Peyer's patch (tissue), 4 donors: ENCODE data around the gene PFKFB3. TPM values are rescaled to one million over a fixed set of nuclear protein-coding genes. Genes with fewer than 3 reads are reported as not detected.
A peak's percentile ranks its signal among the peaks of the same experiment; 100 is the strongest.
"Not testable (repeated sequence)": the region's sequence is repeated elsewhere in the genome, so short reads cannot be mapped to it uniquely, and the experiment has no call there.

ENCODE experiments used
- DNase-seq, 3 donors: peaks; one replicate each; pipeline ENCODE4 v3.0.0-alpha.2; 2017 to 2019
- H3K27ac ChIP-seq, 4 donors: fragments of 200-600 bp; sonication (generic); one replicate each; pipeline ENCODE4 v1.5.1; 2016 to 2019
- H3K27me3 ChIP-seq, 2 donors: fragments of 200-600 bp; sonication (generic); one replicate each; pipeline ENCODE4 v1.5.1; 2019
- H3K36me3 ChIP-seq, 3 donors: fragments of 200-600 bp; sonication (generic); one replicate each; pipeline ENCODE4 v1.5.1; 2016 to 2019
- H3K4me1 ChIP-seq, 4 donors: fragments of 200-600 bp; sonication (generic); one replicate each; pipeline ENCODE4 v1.5.1; 2016 to 2019
- H3K4me3 ChIP-seq, 4 donors: fragments of 200-600 bp; sonication (generic); 1 replicate in 3 of 4; 2 replicates in 1 of 4; pipeline ENCODE4 v1.5.1; 2016 to 2019; ENCODE audit warnings: mild to moderate bottlenecking in 1 of 4
- H3K9me3 ChIP-seq, 4 donors: fragments of 200-600 bp; sonication (generic); one replicate each; pipeline ENCODE4 v1.5.1; 2016 to 2019; ENCODE audit warnings: mild to moderate bottlenecking in 1 of 4
- POLR2A ChIP-seq, 2 donors: fragments of 450-650 bp; IDR thresholded peaks; one replicate each; pipeline ENCODE4 v1.5.1; 2017; ENCODE audit warnings: antibody characterized with exemption in 2 of 2, mild to moderate bottlenecking in 2 of 2, moderate library complexity in 2 of 2
- total RNA-seq, 4 donors: library from RNA; depleted of rRNA; stranded (reverse); fragments of >200 nt; gene quantifications; one replicate each; pipeline ENCODE4 v1.1.0, GENCODE V29; 2016
- TF ChIP-seq, protein P1 (sequence below), 6 experiments: fragments of 450-650 bp in 4 of 6; fragments of 200-600 bp in 2 of 6; sonication (generic) in 1 of 6; IDR thresholded peaks; one replicate each; pipeline ENCODE4 v1.5.1; 2017 to 2019; ENCODE audit warnings: antibody characterized with exemption in 6 of 6, mild to moderate bottlenecking in 3 of 6, moderate library complexity in 1 of 6

PFKFB3 gene
- total RNA-seq, 4 donors from 2014 or later: 15.2 to 85.0 (median 36.6) TPM

DNA sequence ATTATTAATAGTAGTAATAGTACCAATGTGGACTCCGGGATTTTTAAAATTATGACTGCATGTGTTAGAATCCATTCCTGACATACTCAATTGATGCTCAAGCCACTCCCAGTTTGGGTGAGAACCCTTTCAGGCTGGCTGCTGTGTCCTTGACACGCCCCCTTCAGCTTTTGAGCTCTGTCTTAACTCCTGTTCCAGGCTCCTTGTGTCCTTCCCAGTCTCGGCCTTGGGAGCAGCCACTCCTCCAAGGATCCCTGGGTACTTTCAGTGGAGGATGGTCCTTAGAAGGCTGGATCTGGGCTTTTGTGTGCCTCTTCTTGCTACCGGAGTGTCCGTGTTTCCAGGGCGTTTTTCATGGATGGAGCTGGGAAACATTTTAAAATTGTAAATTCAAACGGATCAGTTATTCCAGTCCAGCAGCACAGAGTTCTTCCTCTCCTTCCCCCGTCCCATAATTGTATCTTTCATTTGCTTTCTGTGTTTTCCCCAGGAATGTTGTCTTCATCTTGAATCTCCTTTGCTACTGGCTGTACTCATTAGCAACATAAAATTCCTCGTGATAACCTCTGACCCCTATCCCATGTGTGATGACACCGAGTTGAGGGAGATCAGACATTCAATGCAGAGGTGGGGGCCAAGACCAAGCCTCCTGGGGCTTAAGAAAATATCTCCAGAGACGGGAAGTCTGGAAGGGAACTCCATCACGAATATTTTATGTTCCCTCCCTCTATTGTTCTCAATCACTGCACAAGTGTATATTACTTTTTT, 40.0 kb upstream of the PFKFB3 start:
- no peaks in the 10 kb centered on the region for H3K27me3 ChIP-seq
- DNase-seq: no peak
- H3K4me3 ChIP-seq: peak overlapping the region; percentile 50 to 70 (median 58)
- H3K27ac ChIP-seq: peak overlapping the region; percentile 84 to 98 (median 90)
- peaks cover 0 to 22% (median 4%) of the 10 kb centered on the region in 4 donors for H3K4me1 ChIP-seq
- TF ChIP-seq, protein P1, sequence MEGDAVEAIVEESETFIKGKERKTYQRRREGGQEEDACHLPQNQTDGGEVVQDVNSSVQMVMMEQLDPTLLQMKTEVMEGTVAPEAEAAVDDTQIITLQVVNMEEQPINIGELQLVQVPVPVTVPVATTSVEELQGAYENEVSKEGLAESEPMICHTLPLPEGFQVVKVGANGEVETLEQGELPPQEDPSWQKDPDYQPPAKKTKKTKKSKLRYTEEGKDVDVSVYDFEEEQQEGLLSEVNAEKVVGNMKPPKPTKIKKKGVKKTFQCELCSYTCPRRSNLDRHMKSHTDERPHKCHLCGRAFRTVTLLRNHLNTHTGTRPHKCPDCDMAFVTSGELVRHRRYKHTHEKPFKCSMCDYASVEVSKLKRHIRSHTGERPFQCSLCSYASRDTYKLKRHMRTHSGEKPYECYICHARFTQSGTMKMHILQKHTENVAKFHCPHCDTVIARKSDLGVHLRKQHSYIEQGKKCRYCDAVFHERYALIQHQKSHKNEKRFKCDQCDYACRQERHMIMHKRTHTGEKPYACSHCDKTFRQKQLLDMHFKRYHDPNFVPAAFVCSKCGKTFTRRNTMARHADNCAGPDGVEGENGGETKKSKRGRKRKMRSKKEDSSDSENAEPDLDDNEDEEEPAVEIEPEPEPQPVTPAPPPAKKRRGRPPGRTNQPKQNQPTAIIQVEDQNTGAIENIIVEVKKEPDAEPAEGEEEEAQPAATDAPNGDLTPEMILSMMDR (IDR thresholded peaks at IDR 0.05): no peak
- TF ChIP-seq POLR2A (IDR thresholded peaks at IDR 0.05): no peak
- no peaks in the 10 kb centered on the region for H3K9me3 ChIP-seq
- no peaks in the 10 kb centered on the region for H3K36me3 ChIP-seq

DNA sequence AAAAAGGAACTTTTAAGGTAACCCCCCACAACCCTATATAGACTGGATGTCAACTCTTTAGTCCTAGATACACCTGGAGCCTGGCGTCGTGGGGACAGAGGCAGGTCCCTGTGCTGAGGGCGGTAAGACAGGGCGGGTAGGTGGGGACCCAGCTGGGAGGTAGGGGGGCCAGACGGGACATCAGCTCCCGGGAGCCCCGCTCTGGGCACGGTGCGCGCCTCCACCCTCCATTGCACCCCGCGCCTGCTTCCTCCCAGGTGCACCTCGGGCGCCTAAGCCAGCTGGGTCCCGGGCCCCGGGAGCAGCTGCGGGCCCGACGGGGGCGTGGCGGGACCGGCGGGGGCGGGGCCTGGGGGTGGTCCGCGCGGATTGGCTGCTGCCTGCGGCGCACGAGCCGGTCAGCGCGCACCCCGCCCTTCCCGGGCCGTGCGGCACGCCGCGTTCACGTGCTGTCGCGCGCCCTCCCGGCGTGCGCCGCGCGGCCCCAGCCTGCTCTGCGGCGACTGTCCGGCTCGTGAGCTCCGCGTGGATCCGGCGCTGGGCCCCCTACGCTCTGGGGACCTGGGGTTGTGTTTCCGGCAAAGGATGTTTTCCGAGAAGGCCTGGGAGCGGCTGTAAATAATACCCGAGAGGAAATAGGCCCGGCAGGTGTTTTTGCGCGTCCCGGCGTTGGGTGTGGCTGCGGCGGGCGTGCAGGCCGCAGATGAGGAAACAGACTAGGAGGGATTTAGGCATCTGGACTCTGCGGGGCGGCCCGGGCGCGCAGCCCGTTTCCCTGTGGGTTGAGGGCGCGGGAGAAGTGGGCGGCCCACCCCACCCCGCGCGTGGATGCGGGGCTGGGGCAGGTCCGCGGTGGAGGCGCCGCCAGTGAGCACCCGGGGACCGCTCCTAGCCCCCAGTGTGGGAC, 39.1 kb upstream of the PFKFB3 start:
- H3K4me3 ChIP-seq: peak overlapping the region; percentile 50 to 70 (median 58)

DNA sequence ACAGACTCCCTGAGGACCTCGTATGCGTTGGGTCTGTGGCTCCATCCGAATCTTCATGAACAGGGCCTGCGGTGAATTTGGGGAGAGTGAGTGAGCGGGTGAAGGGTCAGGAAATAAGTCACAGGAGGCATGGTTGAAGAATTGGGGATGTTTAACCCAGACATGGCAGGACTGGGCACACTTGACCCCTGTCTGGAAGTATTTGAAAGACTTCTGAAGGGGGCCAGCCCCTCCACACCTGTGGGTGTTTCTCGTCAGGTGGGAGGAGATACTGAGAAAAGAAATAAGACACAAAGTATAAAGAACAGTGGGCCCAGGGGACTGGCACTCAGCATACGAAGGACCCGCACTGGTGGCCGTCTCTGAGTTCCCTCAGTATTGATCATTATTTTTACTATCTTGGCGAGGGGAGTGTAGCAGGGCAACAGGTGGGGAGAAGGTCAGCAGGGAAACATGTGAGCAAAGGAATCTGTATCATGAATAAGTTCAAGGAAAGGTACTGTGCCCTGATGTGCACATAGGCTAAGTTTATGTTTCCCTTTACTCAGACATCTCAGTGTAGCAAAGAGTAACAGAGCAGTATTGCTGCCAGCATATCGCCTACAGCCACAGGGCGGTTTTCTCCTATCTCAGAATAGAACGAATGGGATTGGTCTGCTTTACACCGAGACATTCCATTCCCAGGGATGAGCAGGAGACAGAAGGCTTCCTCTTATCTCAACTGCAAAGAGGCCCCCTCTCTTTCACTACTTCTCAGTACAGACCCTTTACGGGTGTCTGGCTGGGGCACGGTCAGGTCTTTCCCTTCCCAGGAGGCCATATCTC, 38.2 kb upstream of the PFKFB3 start:
- TF ChIP-seq, protein P1 (IDR thresholded peaks at IDR 0.05): no peak
- TF ChIP-seq POLR2A (IDR thresholded peaks at IDR 0.05): no peak
- H3K27ac ChIP-seq: peak overlapping the region; percentile 84 to 98 (median 90)
- DNase-seq: no peak
- no peaks in the 10 kb centered on the region for H3K9me3 ChIP-seq
- no peaks in the 10 kb centered on the region for H3K36me3 ChIP-seq
- H3K4me3 ChIP-seq: peak overlapping the region; percentile 50 to 70 (median 58)
- H3K27me3 ChIP-seq: no peaks in the 10 kb centered on the region
- peaks cover 0 to 22% (median 4%) of the 10 kb centered on the region in 4 donors for H3K4me1 ChIP-seq

More for the DNA sequence above, 39.1 kb upstream of the PFKFB3 start:
- H3K36me3 ChIP-seq: no peaks in the 10 kb centered on the region
- no peaks in the 10 kb centered on the region for H3K9me3 ChIP-seq
- peak overlapping the region; percentile 84 to 98 (median 90) for H3K27ac ChIP-seq
- H3K4me1 ChIP-seq: peaks cover 0 to 22% (median 4%) of the 10 kb centered on the region in 4 donors
- DNase-seq: peak; percentile 88 to 97 (median 95)
- TF ChIP-seq, protein P1 (IDR thresholded peaks at IDR 0.05): no peak
- peak; percentile 49 to 58 for TF ChIP-seq POLR2A (IDR thresholded peaks at IDR 0.05)
- no peaks in the 10 kb centered on the region for H3K27me3 ChIP-seq

DNA sequence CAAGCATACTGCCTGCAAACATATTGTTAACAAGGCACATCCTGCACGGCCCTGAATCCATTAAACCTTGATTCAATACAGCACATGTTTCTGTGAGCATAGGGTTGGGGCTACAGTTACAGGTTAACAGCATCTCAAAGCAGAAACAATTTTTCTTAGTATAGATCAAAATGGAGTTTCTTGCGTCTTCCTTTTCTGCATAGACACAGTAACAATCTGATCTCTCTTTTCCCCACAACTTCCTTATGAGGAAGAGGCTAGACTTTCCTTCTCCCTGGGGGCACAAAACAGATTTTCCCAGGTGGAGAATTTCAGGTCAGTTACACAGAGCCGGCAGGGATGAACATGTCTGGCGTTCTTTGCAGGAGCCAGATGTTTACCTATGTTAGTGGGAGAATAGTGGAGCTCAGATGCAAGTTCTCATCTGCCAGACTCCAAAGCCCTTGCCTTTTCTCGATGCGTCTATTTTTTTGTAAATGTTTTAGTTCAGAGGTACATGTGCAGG, 37.5 kb upstream of the PFKFB3 start:
- peaks cover 2 to 24% (median 5%) of the 10 kb centered on the region in 4 donors for H3K4me1 ChIP-seq
- no peaks in the 10 kb centered on the region for H3K27me3 ChIP-seq
- H3K9me3 ChIP-seq: no peaks in the 10 kb centered on the region
- peak overlapping the region in 3 of 4 donors; percentile 84 to 98 (median 91) for H3K27ac ChIP-seq
- TF ChIP-seq, protein P1 (IDR thresholded peaks at IDR 0.05): no peak
- no peak for TF ChIP-seq POLR2A (IDR thresholded peaks at IDR 0.05)
- H3K36me3 ChIP-seq: no peaks in the 10 kb centered on the region
- no peak overlapping the region for H3K4me3 ChIP-seq
- DNase-seq: no peak

DNA sequence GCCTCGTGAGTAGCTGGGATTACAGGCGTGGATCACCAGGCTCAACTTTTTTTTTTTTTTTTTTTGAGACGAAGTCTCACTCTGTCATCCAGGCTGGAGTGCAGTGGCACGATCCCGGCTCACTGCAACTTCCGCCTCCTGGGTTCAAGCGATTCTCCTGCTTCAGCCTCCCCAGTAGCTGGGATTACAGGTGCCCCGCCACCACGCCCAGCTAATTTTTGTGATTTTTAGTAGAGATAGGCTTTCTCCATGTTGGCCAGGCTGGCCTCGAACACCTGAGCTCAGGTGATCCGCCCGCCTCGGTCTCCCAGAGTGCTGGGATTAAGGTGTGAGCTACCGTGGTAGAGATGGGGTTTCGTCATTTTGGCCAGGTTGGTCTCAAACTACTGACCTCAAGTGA, 36.8 kb upstream of the PFKFB3 start:
- H3K27ac ChIP-seq, H3K9me3 ChIP-seq, H3K27me3 ChIP-seq, H3K36me3 ChIP-seq, DNase-seq, H3K4me3 ChIP-seq: not testable (repeated sequence)
- peaks cover 2 to 31% (median 5%) of the 10 kb centered on the region in 4 donors for H3K4me1 ChIP-seq
